GM12801 (cell line): ENCODE measurements around the gene GPR63.

Experiments
- CTCF ChIP-seq: IDR thresholded peaks from one replicate; pipeline ENCODE4 v1.5.1; 2011; ENCODE audit warnings: control low read depth; ENCODE audit not compliant: insufficient read length; ENCODE audit errors: extremely low read depth

The GPR63 gene

GRCh38 chr6:96864216-96865054 lies 27.2 kb upstream of the GPR63 start:
- no peak for TF ChIP-seq CTCF

DNA sequence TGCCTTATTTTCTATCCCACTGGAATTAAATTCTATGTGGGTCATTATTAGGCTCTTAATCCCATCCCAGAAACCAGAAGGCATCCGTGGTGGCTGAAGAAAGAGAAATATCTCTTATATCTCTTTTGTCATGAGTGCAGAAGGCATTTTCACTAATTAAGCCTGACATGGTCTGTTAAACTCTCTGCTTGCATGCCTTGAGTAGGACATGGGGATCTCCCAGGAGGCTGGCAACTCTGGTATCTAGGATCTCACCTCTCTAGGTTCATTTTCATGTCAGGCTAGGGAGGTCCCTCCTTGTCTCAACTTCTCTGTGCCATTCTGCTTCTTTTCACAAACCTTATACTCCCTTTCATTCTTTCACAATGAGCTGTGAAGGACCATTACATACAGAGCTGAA lies 25.3 kb upstream of the GPR63 start:
- TF ChIP-seq CTCF, result no peak

GRCh38 chr6:96861588-96861987 lies 24.3 kb upstream of the GPR63 start:
- TF ChIP-seq CTCF, result no peak

DNA sequence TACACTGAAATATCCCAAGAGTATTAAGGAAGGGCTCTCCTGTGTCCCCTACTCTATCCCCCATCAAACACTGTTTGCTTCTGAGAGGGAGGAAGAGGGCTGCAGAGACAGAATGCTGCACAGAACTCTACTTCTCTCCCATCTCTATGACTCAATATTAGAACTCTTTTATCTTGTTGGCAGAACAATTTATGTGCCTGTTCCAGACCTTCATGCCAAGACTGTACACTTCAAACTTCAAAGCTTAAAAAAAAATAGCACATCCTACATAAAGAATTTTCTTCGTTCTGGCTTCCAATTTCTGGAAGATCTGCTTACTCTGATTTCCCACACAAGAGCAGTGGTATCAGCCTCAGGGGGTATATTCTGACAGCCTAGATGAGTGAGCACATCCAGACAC lies 19.6 kb upstream of the GPR63 start:
- no peak for TF ChIP-seq CTCF

DNA sequence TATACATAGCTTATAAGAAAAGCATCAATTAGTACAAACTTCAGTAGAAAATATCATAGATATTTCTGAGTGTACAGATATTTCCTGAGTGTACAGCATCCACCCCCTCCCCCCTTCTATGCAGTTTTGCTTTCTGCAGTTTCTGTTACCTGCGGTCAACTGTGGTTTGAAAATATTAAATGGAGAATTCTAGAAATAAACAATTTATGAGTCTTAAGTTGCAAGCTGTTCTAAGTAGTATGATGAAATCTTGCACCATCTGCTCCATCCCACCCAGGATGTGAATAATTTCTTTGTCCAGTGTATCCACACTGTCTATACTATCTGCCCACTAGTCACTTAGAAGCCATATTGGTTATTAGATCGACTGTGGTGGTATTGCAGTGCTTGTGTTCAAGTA lies 15.8 kb upstream of the GPR63 start:
- TF ChIP-seq CTCF, result no peak

- TF ChIP-seq CTCF, result no peak
Observed at GRCh38 chr6:96852605-96853004, 15.3 kb upstream of the GPR63 start.

DNA sequence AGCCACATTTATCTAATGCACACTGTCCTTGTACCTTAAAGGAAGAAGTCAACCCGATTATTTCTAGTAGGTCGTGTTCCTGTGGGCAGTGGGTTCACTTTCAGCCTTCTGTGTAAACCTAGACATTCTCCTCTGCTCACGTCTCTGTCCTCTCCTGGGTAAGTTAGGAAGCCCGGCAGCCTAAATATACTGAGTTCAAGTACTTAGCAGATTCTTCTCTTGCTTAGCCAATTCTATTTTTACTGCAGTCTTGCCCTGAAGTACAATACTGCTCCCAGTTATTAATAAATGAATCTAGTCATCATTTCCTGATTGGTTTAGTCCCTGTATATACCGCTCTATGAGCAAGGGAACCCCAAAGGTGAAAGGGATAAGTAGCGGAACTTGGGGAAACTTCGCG lies 14.6 kb upstream of the GPR63 start:
- no peak for TF ChIP-seq CTCF

DNA sequence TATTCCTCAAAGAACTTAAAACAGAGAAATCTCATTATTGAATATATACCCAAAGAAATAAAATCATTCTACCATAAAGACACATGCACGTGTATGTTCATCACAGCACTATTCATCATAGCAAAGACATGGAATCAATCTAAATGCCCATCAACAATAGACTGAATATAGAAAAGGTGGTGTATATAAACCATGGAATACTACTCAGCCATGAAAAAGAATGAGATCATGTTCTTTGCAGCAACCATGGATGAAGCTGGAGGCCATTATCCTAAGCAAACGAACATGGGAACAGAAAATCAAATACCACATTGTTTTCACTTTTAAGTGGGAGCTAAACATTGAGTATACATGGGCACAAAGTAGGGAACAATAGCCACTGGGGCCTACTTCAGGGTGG lies 12.3 kb upstream of the GPR63 start:
- TF ChIP-seq CTCF, result no peak
